Stimulated activated CD8-positive, alpha-beta memory T cell treated with anti-CD3 and anti-CD28 coated beads, Interleukin-15, amount 100 ng/mL, for 24 hours (primary cell): ENCODE measurements around the gene SETD1A.
"Not testable (repeated sequence)": the region's sequence is repeated elsewhere in the genome, so short reads cannot be mapped to it uniquely, and the experiment has no call there.

Experiments
- DNase-seq: peaks from one replicate; pipeline ENCODE4 v3.0.0-alpha.2; 2020; ENCODE audit warnings: low read depth

Gene SETD1A

GRCh38 chr16:30998852-30999761 is 41.6 kb downstream of the SETD1A start:
- DNase-seq, result no peak

- DNase-seq, result no peak
These were observed 43.3 kb downstream of the SETD1A start for GRCh38 chr16:31000671-31001382.

- DNase-seq, result no peak
These were observed 44.1 kb downstream of the SETD1A start for GRCh38 chr16:31001507-31002249.

- no peak for DNase-seq
These were observed 44.7 kb downstream of the SETD1A start for GRCh38 chr16:31002250-31002700.

GRCh38 chr16:31002862-31003341 is 45.3 kb downstream of the SETD1A start:
- DNase-seq, result no peak

GRCh38 chr16:31003744-31004143 is 46.2 kb downstream of the SETD1A start:
- DNase-seq, result no peak

- no peak for DNase-seq
These were observed 47.1 kb downstream of the SETD1A start for GRCh38 chr16:31004658-31005057.

- DNase-seq, result no peak
These were observed 48.0 kb downstream of the SETD1A start for GRCh38 chr16:31005350-31006085.

GRCh38 chr16:31006086-31006385 is 48.5 kb downstream of the SETD1A start:
- DNase-seq, result no peak

- no peak for DNase-seq
These were observed 49.0 kb downstream of the SETD1A start for GRCh38 chr16:31006589-31006988.

- no peak for DNase-seq
These were observed 50.1 kb downstream of the SETD1A start for GRCh38 chr16:31007684-31008083.

GRCh38 chr16:31008149-31008548 is 50.6 kb downstream of the SETD1A start:
- DNase-seq, result no peak

- no peak for DNase-seq
These were observed 51.0 kb downstream of the SETD1A start for GRCh38 chr16:31008551-31008950.

GRCh38 chr16:31009120-31009519 is 51.6 kb downstream of the SETD1A start:
- no peak for DNase-seq

- no peak for DNase-seq
These were observed 52.5 kb downstream of the SETD1A start for GRCh38 chr16:31009894-31010584.

GRCh38 chr16:31010585-31011325 is 53.2 kb downstream of the SETD1A start, which contains the start of gene STX1B:
TSS of gene STX1B (minus strand) at chr16:31010638. CDS start at chr16:31010396, 242 bp downstream.
- no peak for DNase-seq

GRCh38 chr16:31011815-31012214 is 54.3 kb downstream of the SETD1A start:
- DNase-seq, result not testable (repeated sequence)

- not testable (repeated sequence) for DNase-seq
These were observed 55.7 kb downstream of the SETD1A start for GRCh38 chr16:31013292-31013691.

- no peak for DNase-seq
These were observed 58.5 kb downstream of the SETD1A start for GRCh38 chr16:31016018-31016417.

GRCh38 chr16:31017756-31018155 is 60.2 kb downstream of the SETD1A start:
- not testable (repeated sequence) for DNase-seq
